ENCODE results near the gene GPS1. TPM values are rescaled to one million over a fixed set of nuclear protein-coding genes. Genes with fewer than 3 reads are reported as not detected.

The GPS1 gene
- total and polyA plus RNA-seq, 9 of the 15 experiments (the other 6 are each of a cell fraction or from before 2014, with no cell fraction given), result 3.1 to 167 (median 69.9) TPM

GRCh38 chr17:82031885-82032627 lies 19.6 kb upstream of the GPS1 start (continued):
- TF ChIP-seq NR2C1 (IDR thresholded peaks at IDR 0.05) (no peak), NR2C1 (tag; IDR thresholded peaks at IDR 0.05) (no peak), MAFG (tag; conservative IDR thresholded peaks at IDR 0.05) (no peak), PBX2 (CRISPR knock-in tag; IDR thresholded peaks at IDR 0.05; ENCODE audit: low read depth) (no peak), PBX2 (tag; conservative IDR thresholded peaks at IDR 0.05; ENCODE audit: low read depth) (no peak), GTF2F1 (IDR thresholded peaks at IDR 0.05; ENCODE audit: low read depth, low read length) (no peak), SMARCA4 (IDR thresholded peaks at IDR 0.05) (0 out of 2 replicates have a peak, but pooled peaks have one; percentile 18), CBX8 (IDR thresholded peaks at IDR 0.05; ENCODE audit: borderline replicate concordance, extremely low read depth, low read depth, low read length, poor library complexity, severe bottlenecking) (no peak), NCOA1 (IDR thresholded peaks at IDR 0.05; ENCODE audit: low read depth) (no peak), FOXP4 (CRISPR knock-in tag; IDR thresholded peaks at IDR 0.05; ENCODE audit: borderline replicate concordance) (no peak), ZNF444 (CRISPR knock-in tag; IDR thresholded peaks at IDR 0.05) (no peak), ZNF280A (IDR thresholded peaks at IDR 0.05; ENCODE audit: low read depth, partially characterized antibody) (no peak), ZBTB7A (IDR thresholded peaks at IDR 0.05; ENCODE audit: borderline replicate concordance, control insufficient read depth, low read depth, low read length) (peak; percentile 31; the same call in 1 of the 2 replicates), EP300 (IDR thresholded peaks at IDR 0.05; ENCODE audit: low read length) (no peak), EZH2 (IDR thresholded peaks at IDR 0.05; ENCODE audit: borderline replicate concordance, low read depth, low read length) (no peak), MEF2D (tag; conservative IDR thresholded peaks at IDR 0.05; ENCODE audit: low read depth) (no peak), MEIS2 (IDR thresholded peaks at IDR 0.05; ENCODE audit: partially characterized antibody) (no peak), ARID1B (IDR thresholded peaks at IDR 0.05) (0 out of 2 replicates have a peak, but pooled peaks have one; percentile 22), SLC30A9 (CRISPR knock-in tag; IDR thresholded peaks at IDR 0.05) (no peak), ZC3H4 (CRISPR knock-in tag; IDR thresholded peaks at IDR 0.05; ENCODE audit: borderline replicate concordance) (no peak), MYC (IDR thresholded peaks at IDR 0.05; ENCODE audit: low read depth, low read length) (peak; percentile 71), MYC (CRISPR knock-in tag; IDR thresholded peaks at IDR 0.05; ENCODE audit: borderline replicate concordance, low read depth) (peak; percentile 78; the same call in 1 of the 2 replicates), ZNF696 (CRISPR knock-in tag; conservative IDR thresholded peaks at IDR 0.05) (no peak)

All from K562 (cell line).